Gastroesophageal sphincter (tissue), 4 donors: ENCODE data around the gene R3HCC1L. TPM values are rescaled to one million over a fixed set of nuclear protein-coding genes. Genes with fewer than 3 reads are reported as not detected.

ENCODE experiments used
- ATAC-seq: fragments of 150-250 bp; one replicate; pipeline ENCODE4 v1.9.1; 2016; ENCODE audit warnings: mild to moderate bottlenecking, moderate library complexity
- H3K27ac ChIP-seq, 4 donors: fragments of 200-600 bp; sonication (generic) in 3 of 4; 1 replicate in 3 of 4; 2 replicates in 1 of 4; pipeline ENCODE4 v1.5.1; 2016 to 2019
- H3K27me3 ChIP-seq: fragments of 200-600 bp; sonication (generic); one replicate; pipeline ENCODE4 v1.5.1; 2019
- H3K36me3 ChIP-seq, 2 donors: fragments of 200-600 bp; sonication (generic); one replicate each; pipeline ENCODE4 v1.5.1; 2019; ENCODE audit warnings: control low read depth in 1 of 2
- H3K4me1 ChIP-seq, 3 donors: fragments of 200-600 bp; sonication (generic); 1 replicate in 2 of 3; 2 replicates in 1 of 3; pipeline ENCODE4 v1.5.1; 2016 to 2019; ENCODE audit warnings: control low read depth in 2 of 3
- H3K4me3 ChIP-seq, 2 donors: fragments of 200-600 bp; sonication (generic); one replicate each; pipeline ENCODE4 v1.5.1; 2019; ENCODE audit warnings: mild to moderate bottlenecking in 1 of 2, moderate library complexity in 1 of 2
- H3K9me3 ChIP-seq, 3 donors: fragments of 200-600 bp; sonication (generic); one replicate each; pipeline ENCODE4 v1.5.1; 2017 to 2019; ENCODE audit warnings: control low read depth in 2 of 3
- CTCF ChIP-seq, 4 experiments: fragments of 200-600 bp in 2 of 4; fragments of 450-650 bp in 2 of 4; sonication (generic) in 1 of 4; IDR thresholded peaks; one replicate each; pipeline ENCODE4 v1.5.1; 2017 to 2019; ENCODE audit warnings: antibody characterized with exemption in 4 of 4, mild to moderate bottlenecking in 2 of 4, moderate library complexity in 2 of 4
- EP300 ChIP-seq: sonication (generic); formaldehyde crosslinking; IDR thresholded peaks from one replicate; pipeline ENCODE4 v1.6.1; 2017; ENCODE audit warnings: antibody characterized with exemption, mild to moderate bottlenecking
- POLR2A ChIP-seq, 2 donors: fragments of 450-650 bp; IDR thresholded peaks; one replicate each; pipeline ENCODE4 v1.6.1; 2017; ENCODE audit warnings: antibody characterized with exemption in 2 of 2, mild to moderate bottlenecking in 2 of 2, moderate library complexity in 1 of 2
- POLR2AphosphoS5 ChIP-seq: sonication (generic); formaldehyde crosslinking; IDR thresholded peaks from one replicate; pipeline ENCODE4 v1.6.1; 2017; ENCODE audit warnings: antibody characterized with exemption
- WGBS, 2 donors: methylation state at CpG; one replicate each; pipeline ENCODE4 v1.1.5; 2018; ENCODE audit warnings: low coverage in 1 of 2; 5-methylcytosine and 5-hydroxymethylcytosine counted together
- total RNA-seq, 4 donors: library from RNA; depleted of rRNA; stranded (reverse); fragments of >200 nt; gene quantifications; one replicate each; pipeline ENCODE4 v1.1.0, GENCODE V29; 2016

The R3HCC1L gene
- total RNA-seq, 4 donors from 2014 or later: 9.0 to 15.4 (median 13.7) TPM

- ATAC-seq: peak; percentile 85
- H3K36me3 ChIP-seq: peaks cover 0 to 80% of the 10 kb centered on the region in 2 donors
These were observed 110.1 kb downstream of the R3HCC1L start for GRCh38 chr10:98244586-98244985.

GRCh38 chr10:98246911-98247805 is 112.7 kb downstream of the R3HCC1L start:
- Histone ChIP-seq H3K27me3 (no peaks in the 10 kb centered on the region), H3K4me1 (peaks cover 0 to 44% (median 12%) of the 10 kb centered on the region in 3 donors), H3K9me3 (no peaks in the 10 kb centered on the region), H3K36me3 (peaks cover 0 to 88% of the 10 kb centered on the region in 2 donors), H3K27ac (peak overlapping the region in 2 of 4 donors; percentile 0 to 58), H3K4me3 (no peak overlapping the region)
- ATAC-seq: no peak
- TF ChIP-seq POLR2A (IDR thresholded peaks at IDR 0.05) (no peak), CTCF (IDR thresholded peaks at IDR 0.05) (no peak), EP300 (no peak), POLR2AphosphoS5 (no peak)
- WGBS, 2 donors: 58 to 66% methylated on average over 4 to 5 of the region's 6 CpGs

More at GRCh38 chr10:98244586-98244985, 110.1 kb downstream of the R3HCC1L start:
- peak overlapping the region; percentile 12 to 58 (median 53) for H3K27ac ChIP-seq
- peaks cover 0 to 44% (median 12%) of the 10 kb centered on the region in 3 donors for H3K4me1 ChIP-seq
- TF ChIP-seq POLR2AphosphoS5 (peak; percentile 73), CTCF (IDR thresholded peaks at IDR 0.05) (no peak), EP300 (no peak), POLR2A (IDR thresholded peaks at IDR 0.05) (no peak)
- H3K27me3 ChIP-seq: no peaks in the 10 kb centered on the region
- no peaks in the 10 kb centered on the region for H3K9me3 ChIP-seq
- WGBS, 2 donors: 46 to 67% methylated on average over 1 to 2 of the region's 2 CpGs
- H3K4me3 ChIP-seq: no peak overlapping the region

GRCh38 chr10:98248018-98248417 is 113.6 kb downstream of the R3HCC1L start:
- Histone ChIP-seq H3K27me3 (no peaks in the 10 kb centered on the region), H3K4me1 (peaks cover 0 to 42% (median 12%) of the 10 kb centered on the region in 3 donors), H3K27ac (no peak overlapping the region), H3K9me3 (no peaks in the 10 kb centered on the region), H3K4me3 (no peak overlapping the region), H3K36me3 (peaks cover 0 to 92% of the 10 kb centered on the region in 2 donors)
- no peak for TF ChIP-seq EP300
- no peak for TF ChIP-seq POLR2AphosphoS5
- no peak for TF ChIP-seq POLR2A (IDR thresholded peaks at IDR 0.05)
- TF ChIP-seq CTCF (IDR thresholded peaks at IDR 0.05): no peak
- WGBS, 2 donors: 83 to 100% methylated on average over 1 to 4 of the region's 4 CpGs
- no peak for ATAC-seq

GRCh38 chr10:98249134-98249533 is 114.7 kb downstream of the R3HCC1L start:
- H3K9me3 ChIP-seq: no peaks in the 10 kb centered on the region
- H3K4me3 ChIP-seq: no peak overlapping the region
- peaks cover 0 to 93% of the 10 kb centered on the region in 2 donors for H3K36me3 ChIP-seq
- H3K4me1 ChIP-seq: peaks cover 0 to 33% (median 9%) of the 10 kb centered on the region in 3 donors
- no peak overlapping the region for H3K27ac ChIP-seq
- no peaks in the 10 kb centered on the region for H3K27me3 ChIP-seq
- no peak for ATAC-seq
- 56 to 66% methylated on average over 1 to 3 of the region's 3 CpGs for WGBS, 2 donors
- no peak for TF ChIP-seq POLR2AphosphoS5
- TF ChIP-seq CTCF (IDR thresholded peaks at IDR 0.05): no peak
- no peak for TF ChIP-seq EP300
- no peak for TF ChIP-seq POLR2A (IDR thresholded peaks at IDR 0.05)
